ENCODE measurements around the gene JMY.

Gene JMY

GRCh38 chr5:79269733-79270166 is 33.8 kb downstream of the JMY start:
- no peak for DNase-seq (ENCODE audit: low read depth, low spot score)
- no peak for TF ChIP-seq CTCF (IDR thresholded peaks at IDR 0.05; ENCODE audit: insufficient read depth, low read length, missing control alignments)
- H3K4me3 ChIP-seq (ENCODE audit: low read depth, low read length) = no peak overlapping the region
- POLR2A ChIA-PET = no interaction called here
- CTCF ChIA-PET = interaction anchor here (1.0 to 1.9 kb wide), 2 partner anchors 13 to 136 kb away, joined by 3 to 7 read pairs; no protein-coding TSS in a partner anchor

DNA sequence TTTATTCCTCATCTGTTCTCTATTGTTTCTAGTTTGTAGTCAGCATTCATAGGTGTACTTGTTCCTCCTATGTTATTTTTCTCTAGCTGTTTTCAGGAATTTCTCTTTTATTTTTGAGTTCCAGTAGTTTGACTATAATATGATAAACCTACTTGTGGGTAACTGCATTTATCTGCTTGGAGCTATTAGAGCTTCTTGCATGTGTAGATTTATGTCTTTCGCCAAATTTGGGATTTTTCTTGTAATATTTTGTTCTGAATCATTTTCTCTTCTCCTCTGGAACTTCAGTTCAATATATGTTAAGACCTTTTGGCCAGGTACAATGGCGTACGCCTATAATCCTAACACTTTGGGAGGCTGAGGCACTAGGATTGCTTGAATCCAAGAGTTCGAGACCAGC is 37.4 kb downstream of the JMY start:
- ChIA-PET POLR2A (no interaction called here), CTCF (interaction anchor here (1.4 kb wide), 1 partner anchor 17 kb away, joined by 3 read pairs; no protein-coding TSS in a partner anchor)
- no peak overlapping the region for H3K4me3 ChIP-seq (ENCODE audit: low read depth, low read length)
- DNase-seq (ENCODE audit: low read depth, low spot score) = no peak
- TF ChIP-seq CTCF (IDR thresholded peaks at IDR 0.05; ENCODE audit: insufficient read depth, low read length, missing control alignments) = no peak

DNA sequence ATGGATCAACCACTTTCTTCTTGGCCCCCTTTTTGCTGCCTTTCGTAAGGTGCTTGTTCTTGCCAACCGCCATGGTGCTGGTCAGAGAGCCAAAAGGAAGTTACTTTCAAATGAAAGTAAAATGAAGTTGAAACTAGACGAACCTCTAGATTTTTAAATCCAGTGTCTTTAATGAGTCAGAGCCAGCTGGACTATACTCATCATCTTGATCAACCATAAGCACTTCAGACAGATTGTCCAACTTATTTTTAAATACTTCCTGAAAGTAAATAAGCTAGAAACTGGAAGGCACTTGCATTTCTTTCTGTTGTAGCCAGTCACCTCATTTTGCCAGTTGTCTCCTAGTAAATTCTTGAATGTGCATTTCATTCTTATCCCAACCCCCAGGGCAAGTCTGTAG is 48.9 kb downstream of the JMY start:
- ChIA-PET CTCF (no interaction called here), POLR2A (no interaction called here)
- TF ChIP-seq CTCF (IDR thresholded peaks at IDR 0.05; ENCODE audit: insufficient read depth, low read length, missing control alignments) = no peak
- no peak for DNase-seq (ENCODE audit: low read depth, low spot score)
- H3K4me3 ChIP-seq (ENCODE audit: low read depth, low read length) = no peak overlapping the region

- POLR2A ChIA-PET = no interaction called here
- CTCF ChIA-PET = no interaction called here
These were observed 49.4 kb downstream of the JMY start for GRCh38 chr5:79285285-79285684.

DNA sequence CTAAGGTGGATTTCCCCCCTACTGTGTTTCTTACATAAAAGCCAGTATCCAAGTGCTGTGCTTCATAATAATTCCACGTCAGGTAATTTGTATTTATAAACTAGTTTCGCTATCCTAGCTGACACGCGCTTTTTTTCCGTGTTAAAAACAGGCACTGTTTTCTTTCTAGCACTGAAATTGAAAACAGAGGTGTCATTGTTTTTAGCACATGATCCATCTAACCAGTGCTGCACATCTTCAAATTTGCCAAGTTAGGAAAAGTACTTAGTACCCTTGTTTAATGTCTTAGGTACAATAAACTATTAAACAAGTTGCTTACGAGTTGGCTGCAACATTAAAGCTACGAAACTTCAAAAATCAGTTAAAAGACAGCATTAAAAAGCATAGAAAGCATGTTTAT is 49.9 kb downstream of the JMY start:
- no peak for DNase-seq (ENCODE audit: low read depth, low spot score)
- POLR2A ChIA-PET = no interaction called here
- CTCF ChIA-PET = interaction anchor here (0.9 kb wide), 1 partner anchor 28 kb away, joined by 3 read pairs; no protein-coding TSS in a partner anchor
- no peak overlapping the region for H3K4me3 ChIP-seq (ENCODE audit: low read depth, low read length)
- no peak for TF ChIP-seq CTCF (IDR thresholded peaks at IDR 0.05; ENCODE audit: insufficient read depth, low read length, missing control alignments)

More at GRCh38 chr5:79285285-79285684, 49.4 kb downstream of the JMY start:
- TF ChIP-seq CTCF (IDR thresholded peaks at IDR 0.05; ENCODE audit: insufficient read depth, low read length, missing control alignments) = no peak
- DNase-seq (ENCODE audit: low read depth, low spot score) = no peak
- no peak overlapping the region for H3K4me3 ChIP-seq (ENCODE audit: low read depth, low read length)

DNA sequence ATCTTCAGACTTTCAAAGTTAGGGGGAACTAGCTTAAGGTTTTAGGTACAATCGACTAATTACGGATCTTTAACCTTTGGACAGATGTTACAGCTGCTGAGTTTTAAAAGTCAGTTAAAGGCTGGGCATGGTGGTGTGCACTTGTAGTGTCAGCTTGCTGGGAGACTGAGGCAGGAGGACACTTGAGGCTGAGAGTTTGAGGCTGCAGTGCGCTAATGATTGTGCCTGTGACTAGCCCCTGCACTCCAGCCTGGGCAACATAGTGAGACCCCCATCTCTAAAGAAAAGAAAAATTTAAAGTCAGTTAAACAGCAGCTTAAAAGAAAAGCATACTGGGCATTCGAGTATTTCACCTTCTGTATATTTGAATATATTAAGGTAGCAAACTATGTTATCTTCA is 51.4 kb downstream of the JMY start:
- POLR2A ChIA-PET = no interaction called here
- TF ChIP-seq CTCF (IDR thresholded peaks at IDR 0.05; ENCODE audit: insufficient read depth, low read length, missing control alignments) = no peak
- no peak for DNase-seq (ENCODE audit: low read depth, low spot score)
- H3K4me3 ChIP-seq (ENCODE audit: low read depth, low read length) = no peak overlapping the region
- CTCF ChIA-PET = interaction anchor here (1.0 kb wide), 1 partner anchor 11 kb away, joined by 3 read pairs; no protein-coding TSS in a partner anchor

Measured in AG04449 (cell line).